HG03457 (cell line): ENCODE data around the gene SPART.

ENCODE experiments used
- ATAC-seq: cut with Tn5 transposase; IDR thresholded peaks from one replicate; pipeline ENCODE4 v1.9.1; 2021; ENCODE audit warnings: moderate number of reproducible peaks; ENCODE audit not compliant: unreplicated experiment

Gene SPART

GRCh38 chr13:36259361-36260137, 86.6 kb downstream of the SPART start:
- no peak for ATAC-seq

GRCh38 chr13:36258831-36259230, 87.4 kb downstream of the SPART start:
- ATAC-seq, result no peak
